ENCODE results near the gene RABL2B.

RABL2B gene

GRCh38 chr22:50717709-50718351 lies 65.6 kb downstream of the RABL2B start:
- TF ChIP-seq CTCF (conservative IDR thresholded peaks at IDR 0.05) (no peak), ZFX (IDR thresholded peaks at IDR 0.05) (no peak)
- H3K27ac ChIP-seq: no peak overlapping the region
